NK-92 treated with Interleukin-12 subunit alpha and Interleukin-12 subunit beta, amount 100 ng/mL, for 24 hours (cell line): Measurements from ENCODE around the gene CCM2.

Experiments used
- DNase-seq: peaks from one replicate; lab custom pipeline; 2025; lab: John Stamatoyannopoulos, UW

Gene CCM2

GRCh38 chr7:45000093-45001032 is at the start of gene CCM2:
Gene CCM2 (plus strand): TSS chr7:45000201. CDS start chr7:45000334, 133 bp downstream.
- DNase-seq = no peak

DNA sequence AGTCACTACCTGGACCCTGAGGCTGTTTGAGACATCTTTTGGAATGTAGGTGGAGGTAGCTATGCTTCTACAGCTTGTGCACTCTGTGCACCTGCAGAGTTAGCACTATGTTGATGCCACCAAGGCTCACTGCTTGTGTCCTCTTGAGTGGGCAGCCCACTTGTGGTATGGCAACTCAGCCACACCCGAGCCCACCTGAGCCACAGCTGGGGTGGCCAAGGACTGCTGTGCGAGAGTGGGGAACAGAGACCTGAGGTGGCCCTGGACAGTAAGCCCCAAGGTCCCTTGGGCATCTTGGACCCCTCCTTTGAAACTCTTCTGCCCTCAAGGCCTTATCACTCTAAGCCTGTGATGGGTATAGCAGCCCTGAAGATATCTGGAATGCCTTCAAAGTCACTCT is 46.8 kb upstream of the CCM2 start:
- no peak for DNase-seq

GRCh38 chr7:44955733-44956132 is 44.3 kb upstream of the CCM2 start:
- no peak for DNase-seq

DNA sequence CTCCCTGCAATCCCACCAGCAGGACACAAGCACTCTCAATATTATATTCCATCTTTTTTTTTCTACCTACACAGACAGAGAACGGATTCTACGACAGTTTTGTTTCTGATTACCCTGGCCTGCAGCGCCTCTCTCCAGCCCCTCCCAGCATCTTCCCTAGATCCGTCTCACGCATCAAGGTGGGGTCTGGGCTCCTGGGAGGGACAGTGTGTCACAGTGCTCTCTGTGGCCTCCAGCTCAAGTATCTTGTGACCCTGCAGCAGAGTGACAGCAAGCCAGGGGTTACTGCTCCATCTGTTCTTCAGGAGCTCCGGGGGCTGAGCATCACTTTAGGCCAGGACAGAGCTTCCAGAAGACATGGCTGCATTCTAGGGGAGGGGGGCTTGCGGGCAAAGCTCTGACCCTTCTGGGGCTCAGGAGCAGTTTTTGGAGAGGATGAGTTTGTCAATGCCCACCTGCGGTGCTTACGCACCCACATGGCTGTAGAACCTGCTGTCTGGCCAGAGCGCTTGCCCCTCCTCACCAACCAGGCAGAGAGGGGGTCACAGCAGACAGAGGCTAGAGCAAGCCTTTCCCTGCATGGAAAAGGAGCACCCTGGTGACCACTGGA is 43.7 kb upstream of the CCM2 start:
- DNase-seq = no peak

- DNase-seq = no peak
These were observed 41.2 kb upstream of the CCM2 start for GRCh38 chr7:44958645-44959344.

GRCh38 chr7:44959433-44959951 is 40.5 kb upstream of the CCM2 start:
- no peak for DNase-seq

GRCh38 chr7:44960011-44960580 is 39.9 kb upstream of the CCM2 start:
- DNase-seq = no peak

DNA sequence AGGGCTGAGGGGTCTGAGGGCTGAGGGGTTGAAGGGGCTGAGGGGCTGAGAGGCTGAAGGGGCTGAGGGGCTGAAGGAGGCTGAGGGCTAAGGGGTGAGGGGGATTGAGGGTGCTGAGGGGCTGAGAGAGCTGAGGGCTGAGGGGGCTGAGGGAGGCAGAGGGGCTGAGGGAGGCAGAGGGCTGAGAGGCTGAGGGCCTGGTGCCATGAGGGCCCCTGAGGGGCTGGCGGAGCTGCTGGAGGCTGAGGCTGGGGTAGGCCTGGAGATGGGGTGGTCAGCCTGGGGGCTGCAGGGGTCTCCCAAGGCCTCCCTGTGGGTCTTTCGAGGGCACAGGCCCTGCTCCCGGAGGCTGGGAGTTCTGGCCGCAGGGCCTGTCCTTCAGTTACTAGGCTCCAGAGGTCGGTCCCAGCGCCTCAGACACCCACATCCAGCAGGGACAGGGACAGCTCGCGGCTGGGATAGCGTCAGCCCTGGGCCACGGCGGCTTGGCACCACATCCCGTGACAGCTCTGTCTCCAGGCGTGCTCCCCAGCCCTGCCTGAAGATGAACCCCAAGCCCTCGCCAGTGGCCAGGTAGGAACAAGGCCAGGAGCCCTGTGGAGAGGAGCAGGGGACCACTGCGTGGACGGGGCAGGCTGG is 38.0 kb upstream of the CCM2 start:
- no peak for DNase-seq

DNA sequence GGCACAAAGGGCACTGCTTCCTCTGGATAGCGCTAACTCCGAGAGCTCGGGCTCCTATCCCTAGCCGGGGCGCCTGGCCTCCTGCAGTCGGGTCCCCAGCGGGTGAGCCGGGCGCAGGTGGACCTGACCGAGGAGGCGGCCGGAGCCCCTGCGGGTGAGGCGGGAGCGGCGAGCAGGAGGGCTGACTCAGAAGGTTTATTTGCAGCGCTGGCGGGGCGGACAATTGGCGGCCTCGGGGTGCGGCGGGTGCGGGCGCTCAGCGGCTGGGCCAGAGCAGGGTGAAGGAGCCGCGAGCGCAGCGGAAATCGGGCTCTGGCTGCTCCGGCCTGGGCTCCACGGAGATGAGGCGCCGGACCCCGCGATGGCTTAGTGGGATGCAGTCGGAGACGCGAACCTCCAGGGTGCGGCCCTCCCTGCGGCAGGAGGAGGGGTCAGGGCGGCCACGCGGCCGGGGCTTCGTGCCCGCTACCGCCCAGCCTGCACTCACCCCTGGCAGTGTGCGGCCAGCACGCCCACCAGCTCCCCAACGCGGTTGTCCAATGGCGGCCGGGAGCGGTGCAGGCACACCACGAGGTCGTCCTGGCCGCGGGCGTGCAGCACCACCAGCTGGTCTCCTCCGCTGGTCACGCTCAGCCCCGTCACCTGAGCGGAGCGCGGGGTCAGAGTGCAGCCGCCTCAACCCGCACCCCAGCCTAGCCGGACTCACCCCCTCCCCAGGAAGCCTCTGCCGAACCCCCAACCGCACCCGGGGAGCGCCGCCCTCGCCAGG is 37.3 kb upstream of the CCM2 start:
- no peak for DNase-seq

DNA sequence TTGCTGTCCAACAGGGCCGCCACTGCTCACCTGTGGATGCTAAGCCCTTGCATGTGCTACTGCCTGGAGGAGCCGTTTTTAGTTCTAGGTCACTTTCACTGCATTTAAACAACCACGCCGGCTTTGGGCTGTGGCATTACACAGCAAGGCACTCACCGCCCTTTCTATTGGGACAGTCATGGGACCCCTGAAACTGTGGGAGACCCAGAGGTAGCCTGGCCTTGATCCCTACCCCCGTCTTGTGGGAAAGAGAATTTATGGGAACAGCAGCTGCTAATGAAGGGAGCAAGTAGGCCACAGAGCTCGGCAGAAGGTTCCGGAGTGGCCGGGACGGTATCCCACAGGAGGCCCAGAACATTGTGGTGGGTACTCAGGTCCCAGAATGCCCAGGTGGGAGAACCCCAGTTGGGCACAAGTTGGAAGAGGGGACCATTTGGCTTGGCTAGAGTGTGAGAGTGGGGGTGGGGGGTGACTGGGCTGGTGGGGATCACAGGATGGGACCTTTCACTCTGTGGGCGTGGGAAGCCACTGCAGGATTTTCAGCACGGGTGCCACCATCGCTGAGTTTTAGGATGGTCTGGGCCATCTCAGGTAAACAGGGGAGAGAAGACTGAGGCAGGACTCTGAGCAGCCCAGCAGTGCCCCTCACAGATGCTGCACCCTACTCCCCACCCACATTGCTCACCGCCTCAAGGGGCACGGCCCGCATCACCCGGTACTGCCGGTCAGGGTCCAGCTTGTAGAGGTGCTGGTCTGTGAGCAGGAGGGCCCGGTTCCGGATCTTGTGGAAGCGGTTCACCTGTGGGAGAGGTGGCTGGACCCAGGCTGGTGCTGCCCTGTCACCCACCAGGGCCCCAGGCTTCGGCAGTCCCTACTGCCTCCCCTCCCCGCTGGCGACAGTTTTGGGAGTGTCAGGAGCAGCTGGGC is 36.4 kb upstream of the CCM2 start:
- DNase-seq = no peak

GRCh38 chr7:44964384-44964830 is 35.6 kb upstream of the CCM2 start:
- no peak for DNase-seq

- no peak for DNase-seq
These were observed 35.1 kb upstream of the CCM2 start for GRCh38 chr7:44964831-44965440.

DNA sequence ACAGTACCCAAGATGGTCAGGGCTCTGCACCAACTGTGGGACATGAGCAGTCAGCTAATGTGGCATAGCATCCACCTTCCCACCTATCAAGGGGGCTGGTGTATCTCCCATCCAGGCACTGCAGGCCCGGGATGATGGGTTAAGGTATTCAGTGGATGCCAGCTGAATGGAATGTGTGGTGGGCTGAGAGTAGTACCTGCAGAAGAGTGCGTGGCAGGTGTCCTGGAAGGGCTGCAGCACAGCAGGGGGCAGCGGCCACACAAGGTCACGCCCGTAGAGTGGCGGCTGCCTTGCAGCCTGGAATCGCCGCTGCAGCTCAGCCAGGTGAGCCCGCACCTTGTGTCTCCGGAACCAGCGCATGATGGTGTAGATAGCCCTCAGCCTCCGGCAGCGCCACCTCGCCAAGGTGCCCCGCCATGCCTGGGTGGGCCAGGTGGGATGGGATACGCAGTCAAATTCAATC is 34.5 kb upstream of the CCM2 start:
- DNase-seq = no peak

GRCh38 chr7:44965937-44966730 is 33.9 kb upstream of the CCM2 start:
- no peak for DNase-seq

DNA sequence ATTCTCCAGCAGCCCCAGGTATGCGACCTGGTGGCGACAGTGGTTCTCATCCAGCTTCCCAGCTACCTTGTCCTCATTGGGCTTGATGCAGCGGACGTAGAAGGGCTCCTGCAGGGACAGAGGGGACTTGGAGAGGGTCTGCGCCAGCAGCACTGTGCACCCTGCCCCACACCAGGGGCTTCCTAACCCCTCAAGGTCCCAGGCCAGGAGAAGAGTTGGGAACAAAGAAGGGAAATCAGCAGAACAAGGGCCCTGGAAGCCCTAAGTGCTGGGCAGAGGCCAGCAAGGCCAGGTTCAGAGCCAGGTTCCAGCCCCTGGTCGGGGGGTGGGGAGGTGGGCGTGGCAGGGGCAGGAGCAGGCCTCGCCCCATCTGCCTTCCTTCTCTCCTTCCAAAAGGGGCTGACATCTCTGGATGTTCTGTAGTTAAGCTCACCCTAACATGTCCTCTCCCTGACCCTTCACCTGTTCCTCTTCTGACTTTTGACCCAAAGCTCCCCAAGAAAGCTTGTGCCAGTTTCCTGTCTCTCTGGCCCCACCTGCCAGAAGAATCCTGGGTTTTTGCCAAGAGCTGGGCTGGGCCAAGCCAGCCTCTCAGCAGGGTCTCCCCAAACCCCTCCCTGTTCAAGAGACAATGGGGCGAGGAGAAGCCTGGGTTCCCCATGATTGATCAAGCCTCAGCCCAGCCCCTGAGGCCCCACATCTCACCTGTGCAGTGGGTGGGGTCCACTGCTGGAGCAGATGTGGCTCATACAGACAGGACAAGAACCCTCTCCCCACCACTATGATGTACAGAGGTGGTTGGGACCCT is 33.1 kb upstream of the CCM2 start:
- no peak for DNase-seq

GRCh38 chr7:44967571-44968446 is 32.2 kb upstream of the CCM2 start:
- no peak for DNase-seq
